ENCODE data around the gene TAS1R3.

- TF ChIP-seq CTCF (IDR thresholded peaks at IDR 0.05) (no peak), EP300 (IDR thresholded peaks at IDR 0.05) (no peak), POLR2A (IDR thresholded peaks at IDR 0.05) (no peak)
Measured at GRCh38 chr1:1319646-1319941, 11.5 kb upstream of the TAS1R3 start.
